Stimulated activated CD8-positive, alpha-beta memory T cell treated with anti-CD3 and anti-CD28 coated beads, Interleukin-4, amount 100 ng/mL, for 24 hours (primary cell): ENCODE data around the gene MATN4.

Experiments used
- DNase-seq: peaks from one replicate; pipeline ENCODE4 v3.0.0-alpha.2; 2020; ENCODE audit warnings: low read depth

MATN4 gene

GRCh38 chr20:45290677-45291355 is 17.3 kb downstream of the MATN4 start:
- peak; percentile 38 for DNase-seq

- no peak for DNase-seq
Measured at GRCh38 chr20:45289942-45290676, 18.0 kb downstream of the MATN4 start.

DNA sequence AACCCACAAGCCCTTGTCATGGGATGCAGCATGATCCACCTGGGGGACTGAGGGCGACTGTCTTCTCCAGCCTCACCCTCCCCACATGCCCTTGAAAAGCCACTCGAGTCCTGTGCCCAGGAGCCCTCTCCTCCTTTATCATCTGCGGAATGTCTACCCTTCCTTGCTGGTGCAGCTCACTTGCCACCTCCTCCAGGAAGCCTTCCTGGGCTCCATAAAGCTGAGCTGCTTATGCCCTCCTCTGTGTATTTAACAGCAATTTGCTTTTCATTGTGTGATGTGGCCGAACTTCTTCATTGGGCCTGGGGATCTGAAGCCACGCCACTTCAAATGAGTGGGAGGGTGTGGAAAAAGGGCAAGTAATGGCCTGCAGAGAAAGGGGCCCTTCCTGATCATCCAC is 19.2 kb downstream of the MATN4 start:
- no peak for DNase-seq

GRCh38 chr20:45288376-45288775 is 19.7 kb downstream of the MATN4 start:
- no peak for DNase-seq

DNA sequence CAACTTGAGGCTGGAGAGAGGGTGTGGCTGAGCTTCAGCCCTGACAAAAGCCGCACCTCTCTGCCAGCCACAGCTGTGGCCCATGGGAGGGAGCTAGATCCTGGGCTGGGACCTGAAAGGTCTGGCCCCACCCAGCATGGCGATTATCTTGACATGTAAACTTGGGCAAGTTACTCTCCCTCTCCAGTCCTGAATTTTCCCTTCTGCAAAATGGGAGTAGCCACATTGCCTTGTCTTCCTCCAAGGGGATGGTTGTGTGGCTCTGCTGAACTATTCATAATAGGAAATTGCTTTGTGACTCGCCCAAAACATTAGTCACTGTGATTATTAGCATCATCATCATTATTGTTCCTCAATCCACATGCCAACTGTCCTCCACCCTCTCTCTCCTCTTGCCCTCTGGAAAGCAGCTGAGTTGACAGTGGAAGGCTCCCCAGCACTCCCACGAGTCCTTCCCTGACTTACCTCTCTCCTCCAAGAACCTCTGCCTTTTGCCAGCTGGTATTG is 24.5 kb downstream of the MATN4 start:
- DNase-seq, result no peak

- no peak for DNase-seq
Measured at GRCh38 chr20:45282700-45283550, 25.2 kb downstream of the MATN4 start.

- no peak for DNase-seq
Measured at GRCh38 chr20:45279992-45280391, 28.1 kb downstream of the MATN4 start.

GRCh38 chr20:45275338-45275737 is 32.8 kb downstream of the MATN4 start:
- no peak for DNase-seq

DNA sequence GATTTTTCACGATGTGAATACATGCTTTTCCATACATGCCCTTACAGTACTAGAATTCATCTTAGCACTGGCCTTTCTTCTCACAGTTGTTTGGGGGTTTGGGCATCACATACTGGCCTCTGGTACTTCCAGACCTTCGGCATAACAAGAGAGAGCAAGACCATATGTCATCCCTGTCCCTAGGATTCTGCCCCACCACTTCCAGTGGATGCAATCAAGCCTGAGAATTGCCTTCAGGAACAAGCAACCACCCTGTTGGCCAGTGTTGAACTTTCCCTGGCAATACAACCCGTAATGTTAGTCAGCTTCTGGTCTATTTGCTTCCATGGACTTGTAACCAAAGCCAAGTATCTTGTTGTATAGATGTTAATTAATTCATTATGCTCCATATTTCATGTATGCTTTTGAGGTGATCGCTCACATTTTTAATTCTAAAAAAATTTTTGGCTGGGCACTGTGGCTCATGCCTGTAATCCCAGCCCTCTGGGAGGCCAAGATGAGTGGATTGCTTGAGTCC is 38.3 kb downstream of the MATN4 start:
- no peak for DNase-seq

- DNase-seq, result no peak
Measured at GRCh38 chr20:45269056-45269455, 39.0 kb downstream of the MATN4 start.

DNA sequence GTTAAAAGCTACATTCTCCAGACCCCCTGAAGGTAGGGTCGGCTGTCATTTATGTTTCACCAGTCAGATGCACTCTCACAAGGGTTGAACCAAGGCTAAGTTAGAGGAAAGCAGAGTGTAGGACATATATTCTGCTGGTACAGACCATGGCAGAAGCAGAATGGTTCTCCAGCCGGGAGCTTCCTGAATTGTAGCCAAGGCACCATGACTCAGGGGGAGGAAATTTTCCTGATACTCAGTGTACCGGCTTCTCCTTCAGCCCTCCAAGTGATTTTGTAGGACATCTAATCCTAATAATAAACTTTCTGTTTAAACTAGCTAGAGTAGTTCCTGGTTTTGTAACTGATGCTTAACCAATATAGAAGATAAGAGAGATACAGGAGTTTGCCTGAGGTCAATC is 39.6 kb downstream of the MATN4 start:
- DNase-seq, result no peak

DNA sequence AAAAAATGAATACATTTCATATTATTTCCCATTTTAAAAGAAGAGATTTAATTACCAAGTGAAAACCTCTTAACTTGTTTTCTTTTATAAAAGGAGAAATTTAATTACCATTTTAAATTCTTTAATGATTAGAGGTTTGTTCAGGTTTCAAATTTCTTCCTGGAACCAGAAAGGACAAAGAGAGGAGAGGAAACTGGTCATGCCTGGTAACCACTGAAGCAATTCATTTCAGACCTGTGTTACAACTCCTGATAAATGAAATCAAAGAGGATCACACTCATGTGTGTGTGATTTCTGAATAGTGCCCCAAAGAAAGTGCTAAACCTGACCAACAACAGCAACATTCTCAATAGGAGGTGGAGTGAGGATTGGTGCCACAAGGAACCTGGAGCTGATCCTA is 41.1 kb downstream of the MATN4 start:
- DNase-seq, result no peak

DNA sequence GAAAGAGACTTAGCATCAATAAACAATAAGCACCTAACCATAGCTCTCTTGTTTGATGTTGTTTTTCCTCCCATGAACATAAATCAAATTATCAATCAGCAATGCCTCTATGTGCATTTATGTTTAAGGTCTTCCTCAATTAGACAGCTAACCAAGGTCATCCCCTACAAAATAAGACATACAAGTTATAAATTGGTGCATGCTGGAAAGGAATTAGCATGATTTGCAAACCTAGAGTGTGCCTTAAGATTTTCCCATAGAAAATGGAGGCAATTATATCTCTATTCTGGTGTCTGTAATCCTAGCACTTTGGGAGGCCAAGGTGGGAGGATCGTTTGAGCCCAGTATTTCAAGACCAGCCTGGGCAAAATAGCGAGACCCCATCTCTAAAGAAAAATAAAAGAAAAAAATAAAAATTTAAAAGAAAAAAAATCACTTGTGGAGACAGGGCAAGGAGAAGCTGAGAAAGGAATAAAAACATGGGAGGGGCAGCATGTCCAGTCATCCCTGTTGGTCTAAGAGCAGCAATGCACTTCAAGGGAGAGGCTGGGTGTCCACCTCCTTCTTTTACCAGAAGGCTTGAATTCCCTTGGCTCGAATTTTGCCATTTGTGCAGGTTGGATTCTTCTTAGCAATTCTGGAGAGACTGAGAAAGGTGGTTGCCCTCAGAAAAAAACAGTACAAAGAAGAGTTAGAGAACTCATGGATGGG is 44.4 kb downstream of the MATN4 start:
- no peak for DNase-seq

GRCh38 chr20:45258664-45259063 is 49.4 kb downstream of the MATN4 start:
- DNase-seq, result no peak

DNA sequence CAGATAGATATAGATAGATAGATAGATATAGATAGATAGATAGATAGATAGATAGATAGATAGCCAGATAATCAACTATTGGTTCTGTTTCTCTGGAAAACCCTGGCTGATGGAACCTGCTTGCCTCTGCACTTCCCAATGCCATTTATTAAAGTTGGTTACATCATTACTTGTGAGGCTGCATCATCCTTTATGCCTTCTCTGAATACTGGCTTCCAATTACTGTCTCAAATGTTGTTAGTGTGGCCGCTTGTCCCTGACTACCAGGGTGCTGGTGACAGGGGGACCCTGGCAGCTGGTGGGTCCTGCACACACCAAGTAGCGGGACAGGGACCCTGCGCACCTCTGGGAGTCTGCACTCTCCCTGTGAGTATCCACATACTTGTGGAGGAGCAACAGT is 49.8 kb downstream of the MATN4 start:
- no peak for DNase-seq

DNA sequence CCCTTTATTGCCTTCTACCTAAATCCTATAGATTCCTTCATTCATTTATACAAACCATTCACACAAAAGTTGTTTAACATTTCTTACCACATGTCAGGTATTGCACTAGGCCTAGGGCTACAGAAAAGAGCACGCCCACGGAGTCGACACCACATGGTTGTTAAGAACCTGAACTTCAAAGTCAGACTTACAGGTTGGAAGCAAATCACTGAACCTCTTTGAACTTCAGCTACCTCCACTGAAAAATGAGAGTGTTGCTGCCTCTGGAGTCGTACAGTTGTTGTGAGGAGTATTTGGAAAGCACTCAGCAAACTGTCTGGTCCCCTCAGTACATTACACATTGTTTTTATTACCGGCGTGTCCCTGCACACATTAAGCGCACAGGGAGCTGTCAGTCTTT is 50.4 kb downstream of the MATN4 start:
- DNase-seq, result no peak

- no peak for DNase-seq
Measured at GRCh38 chr20:45257161-45257560, 50.9 kb downstream of the MATN4 start.

- no peak for DNase-seq
Measured at GRCh38 chr20:45254383-45255262, 53.5 kb downstream of the MATN4 start, which contains the start of gene SLPI. TSS of gene SLPI (minus strand) at chr20:45254564. CDS start at chr20:45254543, 21 bp downstream.

DNA sequence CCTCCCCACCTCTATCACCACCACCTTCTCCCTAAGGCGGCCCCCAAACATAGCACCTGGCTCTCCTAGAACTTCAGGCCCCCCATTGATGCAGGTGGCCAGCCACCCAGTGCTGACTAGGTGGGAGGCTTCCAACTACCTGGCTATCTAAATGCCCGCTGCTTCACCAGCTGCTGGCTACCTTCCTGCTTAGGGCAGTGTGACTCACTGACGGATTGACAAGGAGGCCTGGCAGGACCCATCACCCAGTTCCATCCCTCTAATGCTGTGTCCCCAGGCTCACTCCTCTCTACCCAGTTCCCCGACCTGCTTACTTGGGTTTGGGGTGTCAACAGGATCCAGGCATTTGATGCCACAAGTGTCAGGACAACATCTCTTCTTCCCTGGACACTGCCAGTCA is 54.8 kb downstream of the MATN4 start:
- no peak for DNase-seq

DNA sequence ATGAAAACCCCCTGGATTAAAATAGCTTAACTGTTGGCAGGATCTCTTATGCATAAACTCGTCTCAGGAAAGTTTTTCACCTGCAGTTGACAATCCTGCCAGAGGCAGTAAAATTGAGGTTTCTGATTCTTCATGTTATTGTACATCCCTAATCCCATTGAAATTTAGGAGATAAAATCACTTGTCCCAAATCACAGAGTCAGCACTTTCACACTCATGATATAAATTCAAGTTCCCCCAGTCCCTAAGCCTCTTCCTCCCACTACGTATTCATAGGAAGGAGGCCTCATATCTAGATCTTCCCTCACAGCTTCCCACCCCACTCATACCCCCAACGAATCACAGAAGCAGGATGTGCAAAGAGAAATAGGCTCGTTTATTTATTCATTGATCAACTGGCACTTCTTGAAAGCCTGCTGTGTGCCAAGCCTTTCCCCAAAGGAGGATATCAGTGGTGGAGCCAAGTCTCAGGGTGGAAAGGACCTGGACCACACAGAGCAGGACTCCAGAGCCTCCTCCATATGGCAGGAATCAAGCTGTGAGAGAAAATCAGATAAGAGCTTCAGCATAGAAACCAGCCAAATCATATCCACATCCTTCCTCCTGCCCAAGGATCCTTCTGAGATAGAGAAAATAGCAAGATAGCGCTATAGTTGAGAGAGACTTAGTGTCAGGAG is 56.1 kb downstream of the MATN4 start:
- DNase-seq, result no peak
